ENCODE measurements around the gene FAIM2. TPM values are rescaled to one million over a fixed set of nuclear protein-coding genes. Genes with fewer than 3 reads are reported as not detected.

FAIM2 gene
- total RNA-seq, 1 donor from 2014 or later: not detected

DNA sequence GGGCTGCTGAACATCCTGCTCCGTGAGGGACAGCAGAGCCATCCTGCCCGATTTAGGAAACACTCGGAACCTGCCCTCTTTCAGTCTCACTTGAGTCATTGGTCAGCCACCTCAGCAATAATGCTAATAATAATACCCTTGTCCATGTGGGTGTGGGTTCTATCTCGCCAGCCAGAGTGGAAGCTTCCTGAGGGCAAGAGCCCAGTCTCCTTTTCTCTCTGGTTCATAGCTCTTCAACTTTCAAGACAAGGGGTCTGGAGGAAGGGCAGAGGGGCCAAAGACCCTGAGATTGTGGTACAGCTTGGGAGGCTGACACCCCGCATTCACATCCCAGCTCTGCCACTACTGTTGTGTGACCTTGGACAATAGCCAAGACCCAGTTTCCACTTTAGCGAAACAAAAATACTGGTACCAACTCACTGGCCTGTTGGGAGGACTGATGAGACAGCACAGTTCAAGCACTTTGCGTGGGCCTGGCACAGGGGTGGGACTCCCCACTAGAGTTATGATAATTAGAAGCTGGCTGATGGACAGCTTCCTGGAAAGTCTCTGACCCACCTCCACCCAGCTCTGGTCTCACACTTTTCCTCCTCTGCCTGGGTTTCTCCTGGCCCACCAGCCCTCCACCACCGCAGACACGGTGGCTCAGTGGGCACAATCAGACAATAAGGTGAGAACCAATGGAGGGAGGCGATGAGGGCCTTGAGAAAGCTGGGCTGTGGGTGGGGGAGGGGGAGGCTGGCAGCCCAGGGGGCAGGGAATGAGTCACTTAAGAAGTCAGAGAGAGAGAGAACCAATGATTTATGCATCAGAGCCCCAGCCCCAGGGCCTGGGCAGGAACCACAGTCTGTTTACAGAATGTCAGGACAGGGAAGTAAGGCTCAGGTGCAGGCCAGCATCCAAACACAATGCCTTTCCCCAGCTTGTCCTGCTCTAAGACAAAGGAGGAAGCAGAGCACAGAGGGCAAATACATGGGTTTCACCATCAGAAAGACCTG, 9.6 kb downstream of the FAIM2 start:
- Mint-ChIP-seq H3K9me3 (ENCODE audit: unreplicated experiment) (no peaks in the 10 kb centered on the region), H3K27me3 (ENCODE audit: unreplicated experiment) (peaks cover 13% of the 10 kb centered on the region), H3K36me3 (ENCODE audit: low read depth, unreplicated experiment) (peaks cover 6% of the 10 kb centered on the region), H3K4me1 (ENCODE audit: unreplicated experiment) (peaks cover 8% of the 10 kb centered on the region), H3K4me3 (ENCODE audit: unreplicated experiment) (no peak overlapping the region), H3K27ac (ENCODE audit: unreplicated experiment) (no peak overlapping the region)
- DNase-seq (ENCODE audit: low spot score): no peak
- no peak for TF ChIP-seq CTCF (IDR thresholded peaks at IDR 0.05; ENCODE audit: unreplicated experiment)

GRCh38 chr12:49892732-49893317, 10.9 kb downstream of the FAIM2 start:
- Mint-ChIP-seq H3K27me3 (ENCODE audit: unreplicated experiment) (peaks cover 13% of the 10 kb centered on the region), H3K27ac (ENCODE audit: unreplicated experiment) (no peak overlapping the region), H3K4me1 (ENCODE audit: unreplicated experiment) (peaks cover 10% of the 10 kb centered on the region), H3K9me3 (ENCODE audit: unreplicated experiment) (no peaks in the 10 kb centered on the region), H3K36me3 (ENCODE audit: low read depth, unreplicated experiment) (peaks cover 6% of the 10 kb centered on the region), H3K4me3 (ENCODE audit: unreplicated experiment) (no peak overlapping the region)
- DNase-seq (ENCODE audit: low spot score): no peak
- TF ChIP-seq CTCF (IDR thresholded peaks at IDR 0.05; ENCODE audit: unreplicated experiment): no peak

DNA sequence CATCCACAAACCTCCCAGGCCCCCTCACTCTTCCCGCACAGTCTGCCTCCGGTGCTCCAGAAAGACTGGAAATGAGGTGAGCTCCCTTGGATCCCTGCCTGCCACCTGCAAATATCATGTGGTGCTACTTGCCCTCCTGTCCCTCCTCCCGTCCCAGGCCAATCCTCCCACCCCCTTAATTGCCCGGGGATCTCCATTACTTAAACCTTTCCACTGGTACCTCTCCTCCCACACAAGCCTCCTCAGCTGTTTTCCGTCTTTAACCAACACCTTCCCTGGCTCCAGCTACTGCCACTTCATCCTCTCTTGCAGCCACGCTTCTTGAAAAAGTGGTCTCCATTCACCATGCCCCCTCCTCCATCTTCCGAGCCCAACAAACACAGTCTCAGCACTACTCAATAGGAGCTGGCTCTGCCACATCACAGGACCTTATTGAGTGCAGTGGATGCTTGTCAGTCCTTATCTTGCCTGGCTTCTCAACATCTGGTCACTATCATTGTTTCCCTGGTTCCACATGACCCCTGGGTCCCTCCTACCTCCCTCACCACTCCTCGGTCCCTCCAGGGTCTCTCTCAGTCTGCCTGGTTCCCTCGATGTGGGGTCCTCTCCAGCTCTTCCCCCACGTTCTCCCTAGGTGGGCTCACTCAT, 11.5 kb downstream of the FAIM2 start:
- peaks cover 14% of the 10 kb centered on the region for H3K27me3 Mint-ChIP-seq (ENCODE audit: unreplicated experiment)
- H3K27ac Mint-ChIP-seq (ENCODE audit: unreplicated experiment): peak overlapping the region; percentile 49

GRCh38 chr12:49891476-49891875, 12.2 kb downstream of the FAIM2 start:
- DNase-seq (ENCODE audit: low spot score): no peak
- no peak overlapping the region for H3K4me3 Mint-ChIP-seq (ENCODE audit: unreplicated experiment)
- H3K9me3 Mint-ChIP-seq (ENCODE audit: unreplicated experiment): no peaks in the 10 kb centered on the region
- H3K4me1 Mint-ChIP-seq (ENCODE audit: unreplicated experiment): peaks cover 15% of the 10 kb centered on the region
- H3K27ac Mint-ChIP-seq (ENCODE audit: unreplicated experiment): no peak overlapping the region
- peaks cover 6% of the 10 kb centered on the region for H3K36me3 Mint-ChIP-seq (ENCODE audit: low read depth, unreplicated experiment)
- TF ChIP-seq CTCF (IDR thresholded peaks at IDR 0.05; ENCODE audit: unreplicated experiment): no peak
- peaks cover 14% of the 10 kb centered on the region for H3K27me3 Mint-ChIP-seq (ENCODE audit: unreplicated experiment)

More for the DNA sequence above, 11.5 kb downstream of the FAIM2 start:
- DNase-seq (ENCODE audit: low spot score): no peak
- Mint-ChIP-seq H3K4me3 (ENCODE audit: unreplicated experiment) (no peak overlapping the region), H3K9me3 (ENCODE audit: unreplicated experiment) (no peaks in the 10 kb centered on the region), H3K36me3 (ENCODE audit: low read depth, unreplicated experiment) (peaks cover 6% of the 10 kb centered on the region), H3K4me1 (ENCODE audit: unreplicated experiment) (peaks cover 12% of the 10 kb centered on the region)
- no peak for TF ChIP-seq CTCF (IDR thresholded peaks at IDR 0.05; ENCODE audit: unreplicated experiment)

Data from endothelial cell (in vitro differentiated cells).